GM12891 (cell line): ENCODE data around the gene PAIP2.

Experiments used
- POLR2A ChIP-seq: IDR thresholded peaks from 2 replicates; pipeline ENCODE4 v1.6.1; 2011; ENCODE audit warnings: low read depth, low read length, control low read depth
- POLR2AphosphoS5 ChIP-seq: IDR thresholded peaks from 2 replicates; pipeline ENCODE4 v1.6.1; 2011; ENCODE audit warnings: low read depth, low read length, control low read depth
- SPI1 ChIP-seq: IDR thresholded peaks from 2 replicates; pipeline ENCODE4 v1.6.1; 2011; ENCODE audit warnings: low read depth, low read length, control low read depth

GRCh38 chr5:139361835-139362429 is 20.3 kb downstream of the PAIP2 start:
- TF ChIP-seq POLR2A (no peak), POLR2AphosphoS5 (no peak), SPI1 (no peak)
